DOHH2 (cell line): Measurements from ENCODE around the gene RCOR3.

Source experiments
- CTCF ChIP-seq: fragments of 200-600 bp; sonication (generic); IDR thresholded peaks from one replicate; pipeline ENCODE4 v1.5.1; 2014; ENCODE audit warnings: antibody characterized with exemption, mild to moderate bottlenecking, low read depth, low read length; ENCODE audit not compliant: poor library complexity, severe bottlenecking
- EZH2phosphoT487 ChIP-seq: fragments of 200-600 bp; sonication (generic); IDR thresholded peaks from 2 replicates; pipeline ENCODE4 v1.6.1; 2017; ENCODE audit warnings: borderline replicate concordance, mild to moderate bottlenecking, antibody characterized with exemption, low read length, moderate library complexity, mixed read lengths

GRCh38 chr1:211338224-211338620 is 79.1 kb downstream of the RCOR3 start:
- TF ChIP-seq CTCF (no peak), EZH2phosphoT487 (no peak)
